Osteocyte (in vitro differentiated cells): Measurements from ENCODE around the gene HMG20B. TPM values are rescaled to one million over a fixed set of nuclear protein-coding genes. Genes with fewer than 3 reads are reported as not detected.
A peak's percentile ranks its signal among the peaks of the same experiment; 100 is the strongest.

Source experiments
- DNase-seq: peaks from one replicate; pipeline ENCODE4 v3.0.0; 2021; ENCODE audit warnings: mixed read lengths; ENCODE audit not compliant: unreplicated experiment; ENCODE audit errors: extremely low spot score
- H3K27ac Mint-ChIP-seq: one replicate; pipeline ENCODE4 v1.8.0; 2021; ENCODE audit warnings: mild to moderate bottlenecking, mixed read lengths; ENCODE audit not compliant: unreplicated experiment
- H3K27me3 Mint-ChIP-seq: one replicate; pipeline ENCODE4 v1.8.0; 2021; ENCODE audit warnings: mixed read lengths; ENCODE audit not compliant: unreplicated experiment
- H3K36me3 Mint-ChIP-seq: one replicate; pipeline ENCODE4 v1.8.0; 2021; ENCODE audit warnings: mixed read lengths; ENCODE audit not compliant: unreplicated experiment
- H3K4me1 Mint-ChIP-seq: one replicate; pipeline ENCODE4 v1.8.0; 2021; ENCODE audit warnings: mixed read lengths; ENCODE audit not compliant: unreplicated experiment
- H3K4me3 Mint-ChIP-seq: one replicate; pipeline ENCODE4 v1.8.0; 2021; ENCODE audit warnings: mild to moderate bottlenecking, moderate library complexity, mixed read lengths; ENCODE audit not compliant: unreplicated experiment
- H3K9me3 Mint-ChIP-seq: one replicate; pipeline ENCODE4 v1.8.0; 2021; ENCODE audit warnings: mixed read lengths; ENCODE audit not compliant: unreplicated experiment
- total RNA-seq: library from RNA; stranded (reverse); gene quantifications from 2 replicates; pipeline ENCODE4 v1.2.1, GENCODE V29; 2021
- TF ChIP-seq, protein P1 (sequence below): fragments of 200-600 bp; sonication (generic); IDR thresholded peaks from 2 replicates; pipeline ENCODE4 v1.5.0; 2021; ENCODE audit warnings: antibody characterized with exemption, mild to moderate bottlenecking, moderate library complexity

HMG20B gene
- total RNA-seq, 1 donor from 2014 or later: 81.4 TPM

DNA sequence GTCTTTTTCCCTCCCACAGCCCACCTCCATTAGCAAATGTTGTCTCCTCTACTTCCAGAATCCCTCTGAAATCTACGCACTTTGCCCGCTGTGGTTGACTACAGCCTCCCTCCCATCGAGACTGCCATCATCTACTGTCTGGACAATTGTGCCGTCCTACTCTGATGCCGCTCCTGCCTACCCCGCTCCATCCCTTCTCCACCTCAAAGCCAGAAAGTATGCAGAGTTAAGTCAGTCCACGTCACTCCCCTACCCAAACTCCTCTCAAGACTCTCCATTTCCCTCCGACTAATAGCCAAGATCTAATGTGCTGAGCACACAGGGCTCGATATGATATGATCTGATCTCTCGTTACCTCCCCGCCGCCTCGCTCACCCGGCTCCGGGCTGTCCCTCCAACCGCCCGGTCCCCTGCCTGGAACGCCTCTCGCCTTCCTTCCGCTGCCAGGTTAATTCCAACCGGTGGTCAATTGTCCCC, 53.3 kb downstream of the HMG20B start:
- no peak for DNase-seq
- TF ChIP-seq, protein P1, sequence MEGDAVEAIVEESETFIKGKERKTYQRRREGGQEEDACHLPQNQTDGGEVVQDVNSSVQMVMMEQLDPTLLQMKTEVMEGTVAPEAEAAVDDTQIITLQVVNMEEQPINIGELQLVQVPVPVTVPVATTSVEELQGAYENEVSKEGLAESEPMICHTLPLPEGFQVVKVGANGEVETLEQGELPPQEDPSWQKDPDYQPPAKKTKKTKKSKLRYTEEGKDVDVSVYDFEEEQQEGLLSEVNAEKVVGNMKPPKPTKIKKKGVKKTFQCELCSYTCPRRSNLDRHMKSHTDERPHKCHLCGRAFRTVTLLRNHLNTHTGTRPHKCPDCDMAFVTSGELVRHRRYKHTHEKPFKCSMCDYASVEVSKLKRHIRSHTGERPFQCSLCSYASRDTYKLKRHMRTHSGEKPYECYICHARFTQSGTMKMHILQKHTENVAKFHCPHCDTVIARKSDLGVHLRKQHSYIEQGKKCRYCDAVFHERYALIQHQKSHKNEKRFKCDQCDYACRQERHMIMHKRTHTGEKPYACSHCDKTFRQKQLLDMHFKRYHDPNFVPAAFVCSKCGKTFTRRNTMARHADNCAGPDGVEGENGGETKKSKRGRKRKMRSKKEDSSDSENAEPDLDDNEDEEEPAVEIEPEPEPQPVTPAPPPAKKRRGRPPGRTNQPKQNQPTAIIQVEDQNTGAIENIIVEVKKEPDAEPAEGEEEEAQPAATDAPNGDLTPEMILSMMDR: no peak
- Mint-ChIP-seq H3K27me3 (no peaks in the 10 kb centered on the region), H3K4me3 (peak overlapping the region; percentile 98), H3K36me3 (peaks cover 6% of the 10 kb centered on the region), H3K4me1 (peaks cover 27% of the 10 kb centered on the region), H3K9me3 (no peaks in the 10 kb centered on the region), H3K27ac (peak overlapping the region; percentile 98)

GRCh38 chr19:3626473-3627350, 54.0 kb downstream of the HMG20B start, which contains the start of gene CACTIN:
TSS of gene CACTIN (minus strand) at chr19:3626790. CDS start at chr19:3626762, 28 bp downstream.
- peak; percentile 99 for DNase-seq
- Mint-ChIP-seq H3K27ac (peak within 1 kb of the TSS; percentile 98), H3K4me1 (peaks cover 27% of the 10 kb centered on the region), H3K4me3 (peak within 1 kb of the TSS; percentile 98), H3K9me3 (no peaks in the 10 kb centered on the region), H3K36me3 (peaks cover 6% of the 10 kb centered on the region), H3K27me3 (no peaks in the 10 kb centered on the region)
- TF ChIP-seq, protein P1: no peak

DNA sequence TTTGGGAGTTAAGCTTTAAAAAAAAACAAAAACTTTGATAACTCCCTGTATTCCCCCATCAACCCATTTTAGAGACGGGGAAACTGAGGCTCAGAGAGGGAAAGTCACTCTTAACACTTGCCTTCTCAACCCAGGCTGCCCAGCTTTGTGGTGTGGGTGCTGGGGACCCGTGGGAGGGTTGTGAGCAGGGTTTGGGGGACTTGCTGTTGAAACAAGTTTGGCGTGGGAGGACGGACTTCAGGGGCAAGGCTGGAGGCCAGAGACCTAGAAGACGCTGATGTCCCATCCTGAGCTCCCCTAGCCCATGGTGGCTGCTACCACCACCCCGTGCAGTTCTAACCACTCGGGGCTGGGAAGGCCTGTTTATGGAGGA, 54.6 kb downstream of the HMG20B start:
- Mint-ChIP-seq H3K27ac (peak overlapping the region; percentile 98), H3K4me3 (peak overlapping the region; percentile 98), H3K27me3 (no peaks in the 10 kb centered on the region), H3K9me3 (no peaks in the 10 kb centered on the region), H3K4me1 (peaks cover 27% of the 10 kb centered on the region), H3K36me3 (peaks cover 4% of the 10 kb centered on the region)
- DNase-seq: no peak
- TF ChIP-seq, protein P1: no peak

Other genes with a start within 250 kb of the HMG20B start
- 61.4 and 63.8 TPM in 2 replicates for gene NFIC, start 206.4 kb upstream of the HMG20B start, total RNA-seq
- gene SMIM24, start 92.4 kb upstream of the HMG20B start, total RNA-seq: not detected in 2 replicates
- gene SMIM44, start 89.5 kb upstream of the HMG20B start, total RNA-seq: not detected in 2 replicates
- 10.0 and 10.8 TPM in 2 replicates for gene DOHH, start 72.3 kb upstream of the HMG20B start, total RNA-seq
- 45.3 and 49.5 TPM in 2 replicates for gene FZR1, start 66.6 kb upstream of the HMG20B start, total RNA-seq
- 0.73 and 0.97 TPM in 2 replicates for gene TEKTIP1, start 33.8 kb upstream of the HMG20B start, total RNA-seq
- gene MFSD12, start 15.4 kb upstream of the HMG20B start, total RNA-seq: 85.5 and 91.7 TPM in 2 replicates
- 0.67 and 1.2 TPM in 2 replicates for gene GIPC3, start 12.5 kb downstream of the HMG20B start, total RNA-seq
- gene TBXA2R, start 33.9 kb downstream of the HMG20B start, total RNA-seq: 0.30 TPM in 1 of 2 replicates, not detected in the other
- gene CACTIN, start 53.8 kb downstream of the HMG20B start, total RNA-seq: 24.7 and 26.6 TPM in 2 replicates
- gene PIP5K1C, start 127.5 kb downstream of the HMG20B start, total RNA-seq: 73.0 and 75.7 TPM in 2 replicates
- not detected in 2 replicates for gene TJP3, start 135.4 kb downstream of the HMG20B start, total RNA-seq
- 21.6 and 24.7 TPM in 2 replicates for gene APBA3, start 188.7 kb downstream of the HMG20B start, total RNA-seq
- 43.8 and 53.2 TPM in 2 replicates for gene MRPL54, start 189.7 kb downstream of the HMG20B start, total RNA-seq
- not detected in 2 replicates for gene RAX2, start 199.3 kb downstream of the HMG20B start, total RNA-seq
- not detected in 2 replicates for gene MATK, start 213.4 kb downstream of the HMG20B start, total RNA-seq